ENCODE measurements around the gene C1orf94. TPM values are rescaled to one million over a fixed set of nuclear protein-coding genes. Genes with fewer than 3 reads are reported as not detected.

Gene C1orf94
- total RNA-seq, 1 donor from 2014 or later = not detected

DNA sequence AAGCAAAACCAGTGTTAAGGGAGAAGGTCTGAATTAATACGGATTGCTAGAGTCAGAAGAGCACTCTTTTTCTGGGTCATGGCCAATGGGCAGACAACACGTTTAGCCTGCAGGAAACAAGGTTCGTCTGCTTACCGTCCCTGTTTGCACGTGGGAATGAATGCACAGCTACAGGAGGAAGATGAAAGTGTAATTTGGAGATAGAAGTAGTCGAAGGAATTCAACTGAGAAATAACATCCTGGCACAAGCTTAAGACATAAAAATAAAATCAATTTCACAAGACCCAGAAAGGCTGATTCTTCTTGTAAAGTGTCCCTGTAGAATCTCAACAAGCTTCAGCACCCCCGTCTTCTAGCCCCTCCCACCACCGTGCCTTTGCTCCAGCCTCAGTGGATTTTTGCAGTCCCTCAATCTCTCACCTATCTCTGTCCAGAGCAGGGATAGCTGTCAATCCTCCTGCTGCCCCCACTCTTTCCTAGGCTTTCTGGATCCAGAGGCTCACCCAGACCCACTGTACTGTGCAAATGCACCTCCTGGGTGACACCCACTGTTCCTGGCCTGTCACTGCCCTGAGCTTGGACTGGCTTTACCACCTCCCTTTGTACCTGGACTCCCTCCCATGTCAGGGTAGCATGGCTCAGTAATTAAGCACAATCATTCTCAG lies 60.6 kb downstream of the C1orf94 start:
- Histone ChIP-seq H3K27ac (ENCODE audit: low read depth, low read length) (no peak overlapping the region), H3K36me3 (ENCODE audit: control insufficient read depth in 3 of 3, insufficient read depth in 3 of 3, low read length in 3 of 3) (no peaks in the 10 kb centered on the region), H3K9ac (ENCODE audit: low read depth in 1 of 3, low read length in 3 of 3) (no peak overlapping the region), H3K27me3 (ENCODE audit: control insufficient read depth in 3 of 3, insufficient read depth in 3 of 3, low read length in 3 of 3) (peaks cover 0 to 8% (median 0%) of the 10 kb centered on the region in 3 donors), H3K4me3 (ENCODE audit: low read length in 3 of 3) (no peak overlapping the region), H3K4me1 (ENCODE audit: control insufficient read depth in 3 of 3, insufficient read depth in 3 of 3, low read length in 3 of 3) (no peaks in the 10 kb centered on the region), H3K9me3 (ENCODE audit: control insufficient read depth in 3 of 3, low read length in 3 of 3) (peaks cover 0 to 3% (median 0%) of the 10 kb centered on the region in 3 donors)

DNA sequence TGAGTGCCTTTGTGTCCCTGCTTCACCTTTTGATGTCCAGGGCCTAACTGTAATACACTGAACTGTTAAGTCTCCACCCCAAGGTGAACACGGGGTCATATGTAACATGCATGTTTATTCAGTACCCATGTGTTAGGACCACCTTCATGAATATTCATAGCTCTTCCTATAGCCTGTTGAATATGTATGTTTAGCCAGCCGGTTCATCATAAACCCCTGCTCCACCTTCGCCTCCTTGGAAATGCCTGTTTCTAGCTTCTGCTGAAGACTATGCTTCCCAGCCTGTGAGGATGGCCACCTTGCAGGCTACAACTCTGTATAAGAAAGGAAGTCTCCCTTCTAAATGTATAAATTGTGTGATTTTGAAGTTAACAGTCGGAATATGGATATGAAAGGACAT lies 69.3 kb downstream of the C1orf94 start:
- Histone ChIP-seq H3K36me3 (ENCODE audit: control insufficient read depth in 3 of 3, insufficient read depth in 3 of 3, low read length in 3 of 3) (no peaks in the 10 kb centered on the region), H3K9me3 (ENCODE audit: control insufficient read depth in 3 of 3, low read length in 3 of 3) (peaks cover 0 to 3% (median 0%) of the 10 kb centered on the region in 3 donors), H3K27me3 (ENCODE audit: control insufficient read depth in 3 of 3, insufficient read depth in 3 of 3, low read length in 3 of 3) (peaks cover 0 to 4% (median 0%) of the 10 kb centered on the region in 3 donors), H3K9ac (ENCODE audit: low read depth in 1 of 3, low read length in 3 of 3) (no peak overlapping the region), H3K27ac (ENCODE audit: low read depth, low read length) (no peak overlapping the region), H3K4me1 (ENCODE audit: control insufficient read depth in 3 of 3, insufficient read depth in 3 of 3, low read length in 3 of 3) (no peaks in the 10 kb centered on the region), H3K4me3 (ENCODE audit: low read length in 3 of 3) (no peak overlapping the region)

DNA sequence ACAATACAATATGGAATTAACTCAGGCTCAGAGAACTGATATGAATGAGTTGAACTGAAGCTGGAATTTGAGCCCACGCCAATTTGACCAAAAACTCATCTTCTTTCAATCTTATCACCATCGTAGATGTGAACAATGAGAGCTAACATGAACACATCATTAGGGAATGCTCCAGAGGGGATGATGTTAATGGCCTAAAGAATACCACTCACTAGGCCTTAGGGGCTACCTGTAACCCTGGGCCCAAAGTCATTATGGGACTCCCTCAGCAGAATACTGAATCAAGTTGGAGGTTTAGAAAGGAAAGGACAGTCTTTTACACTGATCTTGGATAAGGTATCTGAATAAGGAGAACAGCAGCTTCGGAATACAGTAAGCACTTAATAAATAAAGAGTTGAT lies 73.6 kb downstream of the C1orf94 start:
- peaks cover 0 to 4% (median 0%) of the 10 kb centered on the region in 3 donors for H3K27me3 ChIP-seq (ENCODE audit: control insufficient read depth in 3 of 3, insufficient read depth in 3 of 3, low read length in 3 of 3)

DNA sequence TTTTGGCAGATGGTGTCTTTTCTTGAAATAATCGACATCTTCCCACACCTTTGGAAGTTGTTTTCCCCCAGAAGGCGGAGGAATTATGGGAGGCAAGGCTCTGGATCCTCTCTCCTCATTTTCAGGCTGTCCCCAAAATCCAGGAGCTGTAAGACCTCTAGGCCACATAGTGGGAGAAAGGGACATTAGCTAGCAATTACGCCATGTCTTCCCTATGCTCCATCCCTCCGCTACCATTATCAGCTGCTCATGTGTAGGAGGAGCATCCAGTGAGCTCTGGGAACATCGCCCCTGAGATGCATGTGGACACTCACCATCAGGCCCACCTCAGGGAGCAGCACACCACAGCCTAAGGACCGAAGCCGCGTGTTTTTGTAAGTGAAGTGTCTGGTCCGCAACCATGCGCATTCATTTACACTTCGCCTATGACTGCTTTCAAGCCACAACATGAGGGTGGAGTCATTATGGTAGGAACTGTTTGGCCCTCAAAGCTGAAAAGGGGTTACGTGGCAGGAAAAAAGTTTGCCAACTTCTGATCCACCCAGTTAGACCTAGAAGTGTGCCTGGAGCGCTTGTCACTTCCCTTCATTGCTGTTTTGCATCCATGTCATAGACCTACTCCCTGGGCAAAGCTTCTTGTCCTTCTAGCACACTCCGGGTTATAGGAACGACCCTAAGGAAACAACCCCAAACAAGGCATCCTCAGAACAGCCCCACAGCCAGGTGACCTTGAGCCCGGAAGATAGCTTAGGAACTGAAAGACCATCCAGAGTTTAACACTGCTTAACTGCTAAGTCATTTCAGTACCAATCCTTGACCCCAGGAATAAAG lies 85.5 kb downstream of the C1orf94 start:
- Histone ChIP-seq H3K9ac (ENCODE audit: low read depth in 1 of 3, low read length in 3 of 3) (no peak overlapping the region), H3K27me3 (ENCODE audit: control insufficient read depth in 3 of 3, insufficient read depth in 3 of 3, low read length in 3 of 3) (peaks cover 9 to 34% (median 16%) of the 10 kb centered on the region in 3 donors), H3K4me1 (ENCODE audit: control insufficient read depth in 3 of 3, insufficient read depth in 3 of 3, low read length in 3 of 3) (no peaks in the 10 kb centered on the region)

More for the DNA sequence above, 73.6 kb downstream of the C1orf94 start:
- Histone ChIP-seq H3K36me3 (ENCODE audit: control insufficient read depth in 3 of 3, insufficient read depth in 3 of 3, low read length in 3 of 3) (no peaks in the 10 kb centered on the region), H3K4me1 (ENCODE audit: control insufficient read depth in 3 of 3, insufficient read depth in 3 of 3, low read length in 3 of 3) (no peaks in the 10 kb centered on the region), H3K9me3 (ENCODE audit: control insufficient read depth in 3 of 3, low read length in 3 of 3) (no peaks in the 10 kb centered on the region), H3K9ac (ENCODE audit: low read depth in 1 of 3, low read length in 3 of 3) (no peak overlapping the region), H3K27ac (ENCODE audit: low read depth, low read length) (no peak overlapping the region), H3K4me3 (ENCODE audit: low read length in 3 of 3) (no peak overlapping the region)

DNA sequence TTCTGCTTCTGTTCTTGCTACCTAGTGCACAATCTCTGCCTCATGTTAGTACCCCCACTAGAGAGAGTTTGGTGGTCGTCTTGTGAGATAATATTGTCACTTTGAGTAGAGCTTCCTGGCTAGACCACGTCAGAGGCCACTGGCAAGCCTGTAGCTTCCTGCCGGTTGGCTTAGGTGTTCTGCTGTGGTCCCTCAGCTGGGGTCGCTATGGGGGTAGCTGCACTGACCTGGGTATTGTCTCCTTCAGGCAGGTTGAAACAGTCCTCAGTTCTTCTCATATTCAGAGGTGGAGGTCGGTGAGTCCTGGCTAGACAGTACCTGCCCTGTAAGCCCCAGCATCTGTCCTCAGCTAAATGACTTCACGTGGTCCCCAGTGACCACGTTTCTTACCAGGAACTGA lies 86.2 kb downstream of the C1orf94 start:
- no peak overlapping the region for H3K9ac ChIP-seq (ENCODE audit: low read depth in 1 of 3, low read length in 3 of 3)
- H3K27me3 ChIP-seq (ENCODE audit: control insufficient read depth in 3 of 3, insufficient read depth in 3 of 3, low read length in 3 of 3) = peaks cover 9 to 38% (median 16%) of the 10 kb centered on the region in 3 donors
- H3K36me3 ChIP-seq (ENCODE audit: control insufficient read depth in 3 of 3, insufficient read depth in 3 of 3, low read length in 3 of 3) = no peaks in the 10 kb centered on the region
- H3K4me1 ChIP-seq (ENCODE audit: control insufficient read depth in 3 of 3, insufficient read depth in 3 of 3, low read length in 3 of 3) = no peaks in the 10 kb centered on the region
- H3K9me3 ChIP-seq (ENCODE audit: control insufficient read depth in 3 of 3, low read length in 3 of 3) = no peaks in the 10 kb centered on the region
- H3K4me3 ChIP-seq (ENCODE audit: low read length in 3 of 3) = no peak overlapping the region
- H3K27ac ChIP-seq (ENCODE audit: low read depth, low read length) = no peak overlapping the region

More for the DNA sequence above, 85.5 kb downstream of the C1orf94 start:
- H3K9me3 ChIP-seq (ENCODE audit: control insufficient read depth in 3 of 3, low read length in 3 of 3) = no peaks in the 10 kb centered on the region
- no peaks in the 10 kb centered on the region for H3K36me3 ChIP-seq (ENCODE audit: control insufficient read depth in 3 of 3, insufficient read depth in 3 of 3, low read length in 3 of 3)
- no peak overlapping the region for H3K27ac ChIP-seq (ENCODE audit: low read depth, low read length)
- H3K4me3 ChIP-seq (ENCODE audit: low read length in 3 of 3) = no peak overlapping the region

DNA sequence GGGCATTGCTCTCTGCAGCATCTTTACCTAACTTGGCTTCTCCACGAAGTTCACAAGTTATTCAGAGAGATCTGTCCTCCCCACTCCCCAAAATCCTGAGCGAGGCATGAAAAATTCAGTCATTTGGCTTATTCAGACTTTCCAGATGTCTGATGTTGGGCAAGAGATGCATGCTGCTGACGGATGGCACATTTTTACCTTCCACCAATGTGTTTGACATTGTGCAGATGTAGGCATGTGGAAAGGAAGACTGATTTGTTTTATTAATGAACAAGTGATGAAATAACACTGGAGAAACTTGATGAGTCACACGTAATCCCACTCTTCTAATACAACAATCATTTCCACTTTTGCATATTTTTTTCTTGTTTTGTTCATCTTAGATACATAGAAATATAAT lies 86.7 kb downstream of the C1orf94 start:
- peaks cover 9 to 38% (median 16%) of the 10 kb centered on the region in 3 donors for H3K27me3 ChIP-seq (ENCODE audit: control insufficient read depth in 3 of 3, insufficient read depth in 3 of 3, low read length in 3 of 3)
- H3K4me1 ChIP-seq (ENCODE audit: control insufficient read depth in 3 of 3, insufficient read depth in 3 of 3, low read length in 3 of 3) = no peaks in the 10 kb centered on the region
- no peak overlapping the region for H3K9ac ChIP-seq (ENCODE audit: low read depth in 1 of 3, low read length in 3 of 3)
- H3K27ac ChIP-seq (ENCODE audit: low read depth, low read length) = no peak overlapping the region
- no peak overlapping the region for H3K4me3 ChIP-seq (ENCODE audit: low read length in 3 of 3)
- no peaks in the 10 kb centered on the region for H3K9me3 ChIP-seq (ENCODE audit: control insufficient read depth in 3 of 3, low read length in 3 of 3)
- no peaks in the 10 kb centered on the region for H3K36me3 ChIP-seq (ENCODE audit: control insufficient read depth in 3 of 3, insufficient read depth in 3 of 3, low read length in 3 of 3)

DNA sequence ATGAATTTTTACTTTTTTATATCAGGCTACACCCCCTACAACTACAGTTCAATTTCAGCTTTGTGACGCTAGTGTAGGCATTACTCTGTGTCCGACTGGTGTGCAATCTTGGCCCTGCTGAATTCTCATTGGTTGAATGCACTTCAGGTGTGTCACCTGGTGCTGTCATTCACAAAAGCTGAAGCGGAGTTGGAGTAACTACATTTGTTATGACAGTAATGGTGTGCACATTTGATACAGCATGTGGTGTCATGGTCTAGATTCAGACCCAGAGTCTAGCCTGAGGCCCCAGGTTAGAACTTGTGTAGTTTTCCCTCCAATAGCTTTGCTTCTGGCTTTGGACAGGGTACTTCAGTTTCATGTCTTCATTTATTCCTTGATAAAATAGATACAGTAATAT lies 88.7 kb downstream of the C1orf94 start:
- H3K9ac ChIP-seq (ENCODE audit: low read depth in 1 of 3, low read length in 3 of 3) = no peak overlapping the region
- H3K27me3 ChIP-seq (ENCODE audit: control insufficient read depth in 3 of 3, insufficient read depth in 3 of 3, low read length in 3 of 3) = peaks cover 9 to 46% (median 16%) of the 10 kb centered on the region in 3 donors

DNA sequence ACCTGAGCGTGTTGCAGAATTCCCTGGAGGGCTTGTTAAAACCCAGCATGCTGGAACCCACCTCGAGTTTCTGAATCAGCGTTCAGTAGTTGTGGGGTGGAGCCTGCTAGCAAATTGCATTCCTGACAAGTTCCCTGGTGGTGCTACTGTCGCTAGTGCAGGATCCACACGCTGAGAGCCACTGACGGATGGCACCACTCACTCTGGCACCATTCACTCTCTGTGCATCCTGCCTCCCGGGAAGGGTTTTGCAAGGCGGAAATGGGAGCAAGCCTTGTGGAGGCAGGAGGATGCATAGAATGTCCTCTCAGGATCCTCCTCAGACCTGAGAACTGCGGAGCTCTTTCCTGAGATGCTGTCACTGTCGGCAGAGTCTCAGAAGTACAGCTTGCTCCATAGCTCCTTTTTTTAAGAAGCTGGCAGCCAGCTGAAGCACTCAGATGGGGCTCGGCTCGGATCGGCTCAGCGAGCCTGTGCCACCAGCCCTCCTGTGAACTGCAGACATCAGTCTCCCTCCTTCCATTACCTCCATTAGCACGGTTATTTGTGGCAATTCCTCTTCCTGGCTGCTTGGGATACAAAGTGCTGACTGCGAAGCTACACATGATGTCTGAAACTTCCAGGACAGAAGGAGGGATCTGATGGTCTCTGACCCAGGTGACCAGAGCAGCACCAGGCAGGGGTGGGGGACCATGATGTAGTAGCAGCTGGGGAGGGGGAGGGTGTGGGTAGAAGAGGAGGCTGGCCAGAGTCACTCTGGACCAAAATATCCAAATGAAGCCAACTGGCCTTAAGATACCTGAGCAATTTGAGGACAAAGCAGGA lies 89.6 kb downstream of the C1orf94 start:
- Histone ChIP-seq H3K4me3 (ENCODE audit: low read length in 3 of 3) (no peak overlapping the region), H3K27ac (ENCODE audit: low read depth, low read length) (no peak overlapping the region), H3K27me3 (ENCODE audit: control insufficient read depth in 3 of 3, insufficient read depth in 3 of 3, low read length in 3 of 3) (peaks cover 9 to 41% (median 16%) of the 10 kb centered on the region in 3 donors), H3K4me1 (ENCODE audit: control insufficient read depth in 3 of 3, insufficient read depth in 3 of 3, low read length in 3 of 3) (no peaks in the 10 kb centered on the region), H3K9me3 (ENCODE audit: control insufficient read depth in 3 of 3, low read length in 3 of 3) (no peaks in the 10 kb centered on the region), H3K9ac (ENCODE audit: low read depth in 1 of 3, low read length in 3 of 3) (no peak overlapping the region), H3K36me3 (ENCODE audit: control insufficient read depth in 3 of 3, insufficient read depth in 3 of 3, low read length in 3 of 3) (no peaks in the 10 kb centered on the region)

More for the DNA sequence above, 88.7 kb downstream of the C1orf94 start:
- Histone ChIP-seq H3K9me3 (ENCODE audit: control insufficient read depth in 3 of 3, low read length in 3 of 3) (no peaks in the 10 kb centered on the region), H3K36me3 (ENCODE audit: control insufficient read depth in 3 of 3, insufficient read depth in 3 of 3, low read length in 3 of 3) (no peaks in the 10 kb centered on the region), H3K4me3 (ENCODE audit: low read length in 3 of 3) (no peak overlapping the region), H3K27ac (ENCODE audit: low read depth, low read length) (no peak overlapping the region), H3K4me1 (ENCODE audit: control insufficient read depth in 3 of 3, insufficient read depth in 3 of 3, low read length in 3 of 3) (no peaks in the 10 kb centered on the region)

DNA sequence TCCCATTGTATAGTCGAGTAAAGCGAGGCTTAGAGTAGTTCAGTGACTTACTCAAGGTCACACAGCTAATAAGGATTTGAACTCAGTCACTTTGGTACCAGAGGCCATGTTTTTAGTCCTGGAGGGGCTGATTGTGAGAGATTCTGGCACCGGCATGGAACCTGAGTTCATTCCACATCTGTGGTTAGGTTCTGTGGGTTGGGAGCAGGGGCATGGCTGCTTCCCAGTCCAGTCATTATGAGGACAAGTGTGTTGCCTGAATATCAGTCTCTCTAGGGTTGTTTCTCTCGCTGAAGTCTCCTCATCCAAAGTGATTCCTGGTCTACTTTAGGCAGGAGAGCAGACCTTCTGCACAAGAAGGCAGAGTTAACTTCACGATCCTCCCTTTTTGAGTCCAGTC lies 90.6 kb downstream of the C1orf94 start:
- Histone ChIP-seq H3K9me3 (ENCODE audit: control insufficient read depth in 3 of 3, low read length in 3 of 3) (no peaks in the 10 kb centered on the region), H3K4me3 (ENCODE audit: low read length in 3 of 3) (no peak overlapping the region), H3K4me1 (ENCODE audit: control insufficient read depth in 3 of 3, insufficient read depth in 3 of 3, low read length in 3 of 3) (no peaks in the 10 kb centered on the region), H3K9ac (ENCODE audit: low read depth in 1 of 3, low read length in 3 of 3) (no peak overlapping the region), H3K36me3 (ENCODE audit: control insufficient read depth in 3 of 3, insufficient read depth in 3 of 3, low read length in 3 of 3) (no peaks in the 10 kb centered on the region), H3K27me3 (ENCODE audit: control insufficient read depth in 3 of 3, insufficient read depth in 3 of 3, low read length in 3 of 3) (peaks cover 9 to 35% (median 13%) of the 10 kb centered on the region in 3 donors), H3K27ac (ENCODE audit: low read depth, low read length) (no peak overlapping the region)
